Adrenal gland (tissue), 12 donors: ENCODE data around the gene FAM13B. TPM values are rescaled to one million over a fixed set of nuclear protein-coding genes. Genes with fewer than 3 reads are reported as not detected.
"Not testable (repeated sequence)": the region's sequence is repeated elsewhere in the genome, so short reads cannot be mapped to it uniquely, and the experiment has no call there.

Source experiments
- DNase-seq, 7 donors: peaks; one replicate each; pipeline ENCODE4 v3.0.0-alpha.2; 2019 to 2020
- H3K27ac ChIP-seq, 5 donors: fragments of 200-600 bp; sonication (generic) in 4 of 5; 1 replicate in 3 of 5; 2 replicates in 2 of 5; pipeline versions ENCODE4 v1.5.1 to v1.8.0; 2016 to 2020; ENCODE audit warnings: mild to moderate bottlenecking in 1 of 5
- H3K27me3 ChIP-seq: fragments of 200-600 bp; 2 replicates; pipeline ENCODE4 v1.8.0; 2021
- H3K36me3 ChIP-seq, 2 donors: fragments of 200-600 bp; replicated peaks in 1 of 2; 1 replicate in 1 of 2; 2 replicates in 1 of 2; pipeline versions ENCODE4 v1.5.1 to v1.8.0; 2018 to 2022
- H3K4me1 ChIP-seq, 2 donors: fragments of 200-600 bp; replicated peaks in 1 of 2; 1 replicate in 1 of 2; 2 replicates in 1 of 2; pipeline versions ENCODE4 v1.5.1 to v1.8.0; 2018 to 2021
- H3K4me3 ChIP-seq, 4 donors: fragments of 200-600 bp; sonication (generic) in 3 of 4; one replicate each; pipeline ENCODE4 v1.5.1; 2016 to 2018
- H3K9me3 ChIP-seq, 3 donors: fragments of 200-600 bp; sonication (generic) in 1 of 3; replicated peaks in 1 of 3; 1 replicate in 2 of 3; 2 replicates in 1 of 3; pipeline versions ENCODE4 v1.5.1 to v1.8.0; 2016 to 2021
- POLR2A ChIP-seq, 2 donors: fragments of 450-650 bp; IDR thresholded peaks; one replicate each; pipeline ENCODE4 v1.6.1; 2017; ENCODE audit warnings: antibody characterized with exemption in 2 of 2, mild to moderate bottlenecking in 2 of 2, moderate library complexity in 1 of 2
- WGBS, 4 donors: extraction: QIAGEN DNeasy Blood & Tissue Kit in 2 of 4; methylation state at CpG; one replicate each; pipeline versions ENCODE4 v1.1.5 to v1.1.7; 2013 to 2017; 5-methylcytosine and 5-hydroxymethylcytosine counted together
- intact Hi-C, 2 donors: fragments of 100-400 bp; cut with DNase I; formaldehyde crosslinking; loops; one replicate each; pipeline versions ENCODE4 v1.14.1 to v1.15.0; 2022 to 2023
- polyA plus RNA-seq, 3 donors: library from polyadenylated mRNA; stranded (reverse); fragments of 200-250 nt in 2 of 3; fragments of 350-450 nt in 1 of 3; fragmentation: Illumina TruSeq in 1 of 3; extraction: RNeasy Lipid Tissue Mini Kit (QIAGEN cat#74804) in 1 of 3; gene quantifications; one replicate each; pipeline ENCODE4 v1.2.3, GENCODE V29; 2013 to 2014
- total RNA-seq, 9 donors: library from RNA; depleted of rRNA in 4 of 9; stranded (reverse); fragments of >200 nt in 4 of 9; fragments of 120-200 nt in 1 of 9; fragmentation: NEBNext Ultra II Directional in 1 of 9; extraction: Animal tissue kit (Norgen Biotek cat#: 25700) in 1 of 9; gene quantifications; one replicate each; pipeline versions ENCODE4 v1.1.0 to v1.2.4, GENCODE V29; 2013 to 2023
- TF ChIP-seq, protein P1 (sequence below), 6 experiments: fragments of 450-650 bp in 4 of 6; fragments of 200-600 bp in 2 of 6; sonication (generic) in 1 of 6; IDR thresholded peaks; 1 replicate in 5 of 6; 2 replicates in 1 of 6; pipeline versions ENCODE4 v1.5.1 to v1.8.0; 2016 to 2021; ENCODE audit warnings: antibody characterized with exemption in 6 of 6, mild to moderate bottlenecking in 2 of 6, moderate library complexity in 1 of 6
- donor health status: healthy with polysubstance abuse.
- donor health status: Bipolar disorder and iron deficiency.
- donor health status: DM: yes; HTN: yes; CAD: no.
- donor health status: DM: no; HTN: no; CAD: no.
- donor health status: DM: no; HTN: no; CAD: no.
- donor health status: DM: yes; HTN: yes; CAD: no.

The FAM13B gene
- total and polyA plus RNA-seq, 12 donors = 26.5 to 208 (median 58.5) TPM

DNA sequence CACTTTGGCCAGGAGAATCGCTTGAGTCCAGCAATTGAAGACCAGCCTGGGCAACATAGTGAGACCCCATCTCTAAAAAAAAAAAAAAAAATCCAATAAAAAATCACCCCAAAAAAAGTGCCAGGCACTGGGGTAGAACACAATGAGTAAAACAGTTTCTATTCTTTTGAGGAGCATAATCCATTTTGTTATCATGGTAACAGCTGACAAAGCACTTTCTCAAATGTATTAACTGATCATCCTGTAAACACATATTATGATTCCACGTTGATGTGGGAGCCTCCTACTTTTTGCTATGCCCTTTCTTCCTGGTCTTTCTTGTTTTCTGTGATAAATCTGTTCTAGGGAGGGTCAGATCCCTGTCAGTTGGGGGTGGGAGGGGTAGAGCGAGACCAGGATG is 20.7 kb upstream of the FAM13B start:
- 70 to 82% (median 75%) methylated on average over 3 of the region's 3 CpGs for WGBS, 4 donors
- intact Hi-C loops = no loop called here
- no peaks in the 10 kb centered on the region for H3K9me3 ChIP-seq
- H3K4me1 ChIP-seq = peaks cover 3 to 7% of the 10 kb centered on the region in 2 donors
- no peak for DNase-seq
- TF ChIP-seq, protein P1, sequence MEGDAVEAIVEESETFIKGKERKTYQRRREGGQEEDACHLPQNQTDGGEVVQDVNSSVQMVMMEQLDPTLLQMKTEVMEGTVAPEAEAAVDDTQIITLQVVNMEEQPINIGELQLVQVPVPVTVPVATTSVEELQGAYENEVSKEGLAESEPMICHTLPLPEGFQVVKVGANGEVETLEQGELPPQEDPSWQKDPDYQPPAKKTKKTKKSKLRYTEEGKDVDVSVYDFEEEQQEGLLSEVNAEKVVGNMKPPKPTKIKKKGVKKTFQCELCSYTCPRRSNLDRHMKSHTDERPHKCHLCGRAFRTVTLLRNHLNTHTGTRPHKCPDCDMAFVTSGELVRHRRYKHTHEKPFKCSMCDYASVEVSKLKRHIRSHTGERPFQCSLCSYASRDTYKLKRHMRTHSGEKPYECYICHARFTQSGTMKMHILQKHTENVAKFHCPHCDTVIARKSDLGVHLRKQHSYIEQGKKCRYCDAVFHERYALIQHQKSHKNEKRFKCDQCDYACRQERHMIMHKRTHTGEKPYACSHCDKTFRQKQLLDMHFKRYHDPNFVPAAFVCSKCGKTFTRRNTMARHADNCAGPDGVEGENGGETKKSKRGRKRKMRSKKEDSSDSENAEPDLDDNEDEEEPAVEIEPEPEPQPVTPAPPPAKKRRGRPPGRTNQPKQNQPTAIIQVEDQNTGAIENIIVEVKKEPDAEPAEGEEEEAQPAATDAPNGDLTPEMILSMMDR (IDR thresholded peaks at IDR 0.05) = no peak
- no peak for TF ChIP-seq POLR2A (IDR thresholded peaks at IDR 0.05)
- H3K4me3 ChIP-seq = no peak overlapping the region
- H3K27me3 ChIP-seq = no peaks in the 10 kb centered on the region
- H3K27ac ChIP-seq = no peak overlapping the region
- H3K36me3 ChIP-seq = no peaks in the 10 kb centered on the region

DNA sequence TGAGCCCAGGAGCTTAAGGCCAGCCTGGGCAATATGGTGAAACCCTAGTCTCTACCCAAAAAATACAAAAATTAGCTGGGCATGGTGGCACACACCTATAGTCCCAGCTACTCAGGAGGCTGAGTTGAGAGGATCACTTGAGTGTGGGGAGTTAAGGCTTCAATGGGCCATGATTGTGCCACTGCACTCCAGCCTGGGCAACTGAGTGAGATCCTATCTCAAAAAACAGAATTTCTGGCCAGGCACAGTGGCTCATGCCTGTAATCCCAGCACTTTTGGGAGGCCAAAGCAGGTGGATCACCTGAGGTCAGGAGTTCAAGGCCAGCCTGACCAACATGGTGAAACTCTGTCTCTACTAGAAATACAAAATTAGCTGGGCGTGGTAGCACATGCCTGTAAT is 19.8 kb upstream of the FAM13B start:
- H3K4me3 ChIP-seq, H3K27me3 ChIP-seq, H3K9me3 ChIP-seq, intact Hi-C loops, DNase-seq, H3K27ac ChIP-seq, H3K36me3 ChIP-seq, H3K4me1 ChIP-seq: not testable (repeated sequence)
- 92 to 100% (median 97%) methylated on average over 1 of the region's 1 CpG for WGBS, 4 donors

DNA sequence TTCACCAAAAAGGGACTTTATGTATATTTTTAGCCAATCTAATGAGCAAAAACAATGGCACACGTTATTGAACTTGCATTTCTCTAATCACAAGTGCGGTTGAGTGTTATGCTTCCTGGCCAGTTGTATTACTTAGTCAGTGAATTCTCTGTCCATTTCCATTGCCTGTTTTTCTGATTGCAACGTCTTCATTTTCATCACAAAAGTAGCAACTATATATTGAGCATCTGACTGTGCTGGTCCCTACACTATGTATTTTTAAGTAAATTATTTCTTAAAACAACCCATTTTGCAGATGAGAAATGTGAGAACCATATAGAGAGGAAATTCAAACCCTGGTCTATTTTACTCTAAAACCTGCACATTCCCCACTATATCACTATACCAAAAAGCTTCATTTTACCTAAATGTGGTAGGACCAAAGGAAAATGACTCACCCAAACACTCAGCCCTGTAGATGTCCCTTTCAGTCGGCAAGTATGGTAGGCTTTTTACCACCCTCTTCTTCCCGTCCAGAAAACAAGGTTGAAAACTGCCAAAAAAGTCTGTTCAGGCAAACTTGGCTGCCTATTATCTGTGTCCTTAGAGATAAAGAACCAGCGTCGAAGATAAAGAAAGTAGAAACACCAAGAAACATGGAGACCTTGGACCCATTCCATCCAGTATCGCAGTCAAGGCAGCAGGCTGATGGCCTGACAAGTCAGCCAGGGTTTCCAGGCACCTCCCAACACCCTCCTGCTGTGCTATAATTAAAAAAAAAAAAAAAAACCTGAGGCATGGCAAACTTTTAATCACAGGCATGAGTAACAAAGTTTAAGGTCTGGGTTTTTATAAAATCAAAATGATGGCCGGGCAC is 18.8 kb upstream of the FAM13B start:
- Histone ChIP-seq H3K27me3 (no peaks in the 10 kb centered on the region), H3K36me3 (no peaks in the 10 kb centered on the region), H3K9me3 (no peaks in the 10 kb centered on the region), H3K4me3 (peak overlapping the region in 1 of 4 donors; percentile 37), H3K27ac (peak overlapping the region in 3 of 5 donors; percentile 24 to 68 (median 62)), H3K4me1 (peaks cover 3 to 7% of the 10 kb centered on the region in 2 donors)
- WGBS, 4 donors = 34 to 44% (median 34%) methylated on average over 9 of the region's 9 CpGs
- TF ChIP-seq POLR2A (IDR thresholded peaks at IDR 0.05) = no peak
- TF ChIP-seq, protein P1 (IDR thresholded peaks at IDR 0.05) = no peak
- DNase-seq = peak; percentile 68 to 92 (median 80)
- intact Hi-C loops = no loop called here

DNA sequence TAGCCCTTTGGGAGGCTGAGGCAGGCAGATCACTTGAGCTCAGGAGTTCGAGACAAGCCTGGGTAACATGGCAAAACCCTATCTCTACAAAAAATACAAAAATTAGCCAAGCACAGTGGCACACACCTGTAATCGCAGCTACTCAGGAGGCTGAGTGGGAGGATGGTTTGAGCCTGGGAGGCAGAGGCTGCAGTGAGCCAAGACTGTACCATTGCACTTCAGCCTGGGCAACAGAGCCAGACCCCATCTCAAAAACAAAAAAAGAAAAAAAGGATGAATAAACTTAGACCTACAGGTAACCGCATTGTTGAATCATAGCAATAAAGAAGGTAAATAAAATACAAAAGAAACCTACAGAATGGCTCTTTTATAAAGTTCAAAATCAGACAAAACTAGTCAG is 12.4 kb upstream of the FAM13B start:
- intact Hi-C loops, H3K9me3 ChIP-seq, H3K27ac ChIP-seq, H3K4me3 ChIP-seq, H3K27me3 ChIP-seq, DNase-seq, H3K4me1 ChIP-seq, H3K36me3 ChIP-seq: not testable (repeated sequence)
- 94 to 98% (median 98%) methylated on average over 3 of the region's 3 CpGs for WGBS, 4 donors

DNA sequence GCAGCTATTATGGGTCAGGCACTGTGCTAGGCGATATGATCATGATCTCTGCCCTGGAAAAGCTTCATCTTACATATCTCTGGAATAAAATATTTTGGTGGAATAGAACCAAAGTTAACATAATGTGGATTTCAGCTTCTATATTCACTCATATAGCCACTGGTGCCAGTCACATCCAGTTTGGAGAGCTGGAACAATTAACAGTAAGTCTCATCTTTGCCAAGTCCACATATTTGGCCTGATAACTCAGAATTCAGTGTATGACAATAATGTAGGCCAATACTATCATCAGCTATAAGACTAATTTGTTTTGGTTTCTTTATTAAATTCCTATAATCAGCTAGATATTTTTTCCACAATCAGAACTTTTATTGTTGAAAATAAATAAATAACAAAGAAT is 5.9 kb upstream of the FAM13B start:
- 65 to 84% (median 75%) methylated on average over 1 of the region's 1 CpG for WGBS, 4 donors
- TF ChIP-seq POLR2A (IDR thresholded peaks at IDR 0.05) = no peak
- TF ChIP-seq, protein P1 (IDR thresholded peaks at IDR 0.05) = no peak
- H3K27me3 ChIP-seq = no peaks in the 10 kb centered on the region
- no peaks in the 10 kb centered on the region for H3K9me3 ChIP-seq
- no peak overlapping the region for H3K4me3 ChIP-seq
- intact Hi-C loops = loop anchor here in 1 of 2 donors (10.0 kb wide), 1 partner anchor 96 kb away; the partner anchor contains the start of gene NME5
- DNase-seq = no peak
- H3K4me1 ChIP-seq = peaks cover 0 to 23% of the 10 kb centered on the region in 2 donors
- no peak overlapping the region for H3K27ac ChIP-seq
- H3K36me3 ChIP-seq = no peaks in the 10 kb centered on the region
